K562 (cell line): ENCODE results near the gene GNGT1. TPM values are rescaled to one million over a fixed set of nuclear protein-coding genes. Genes with fewer than 3 reads are reported as not detected.
"Not testable (repeated sequence)": the region's sequence is repeated elsewhere in the genome, so short reads cannot be mapped to it uniquely, and the experiment has no call there.

Experiments
- ATAC-seq: fragments of 200-7000 bp; cut with Tn5 transposase; 3 replicates; pipeline ENCODE4 v1.9.1; 2020; ENCODE audit warnings: moderate library complexity
- BruUV-seq: library from RNA; stranded (reverse); fragments of 400-500 nt; replicated peaks from 2 replicates; lab custom pipeline; 2021; lab: Mats Ljungman, UMichigan
- CTCF ChIA-PET: fragments of 300-600 bp; formaldehyde crosslinking; extraction: SDS; loops from one replicate; lab custom pipeline; 2021; ENCODE audit warnings: low intra/inter-chr PET ratio; lab: Yijun Ruan, JAX
- POLR2A ChIA-PET: fragments of 300-600, 350-650 bp; sonication (Branson Sonifier 250); formaldehyde crosslinking; extraction: SDS; loops from one replicate; lab custom pipeline; 2021; ENCODE audit warnings: antibody characterized with exemption, inconsistent platforms; lab: Yijun Ruan, JAX
- DNase-seq, 4 experiments: peaks; one replicate each; pipeline versions ENCODE4 v3.0.0 to v3.0.0-alpha.2; 2011 to 2018; ENCODE audit warnings: low spot score in 3 of 4, mixed read lengths in 3 of 4; ENCODE audit errors: extremely low read depth in 1 of 4
- FAIRE-seq: peaks from 2 replicates; lab custom pipeline; 2011; peaks lifted over from hg19 to GRCh38; lab: Jason Lieb, UNC
- H2AFZ ChIP-seq: 2 replicates; pipeline ENCODE4 v1.6.0; 2011; ENCODE audit warnings: low read depth, low read length, control low read depth, inconsistent platforms
- H3K27ac ChIP-seq: fragments of 200-600 bp; 3 replicates; pipeline ENCODE4 v1.8.0; 2011; ENCODE audit warnings: low read depth, mild to moderate bottlenecking, control low read depth, inconsistent platforms, low read length, moderate library complexity, mixed read lengths; ENCODE audit errors: extremely low read depth
- H3K27me3 ChIP-seq, 2 experiments: fragments of 300-600 bp in 1 of 2; 2 replicates in 1 of 2; 3 replicates in 1 of 2; pipeline versions ENCODE4 v1.6.0 to v1.8.0; 2011; ENCODE audit warnings: inconsistent platforms in 2 of 2, low read length in 2 of 2, mild to moderate bottlenecking in 1 of 2, mixed read lengths in 1 of 2, moderate library complexity in 1 of 2; ENCODE audit not compliant: control insufficient read depth in 2 of 2, insufficient read depth in 2 of 2
- H3K36me3 ChIP-seq: fragments of 300-600 bp; 3 replicates; pipeline ENCODE4 v1.8.0; 2011; ENCODE audit warnings: mild to moderate bottlenecking, low read length, inconsistent platforms; ENCODE audit not compliant: control insufficient read depth, insufficient read depth
- H3K4me1 ChIP-seq, 2 experiments: fragments of 200-600 bp in 1 of 2; replicated peaks in 1 of 2; 2 replicates in 1 of 2; 3 replicates in 1 of 2; pipeline versions ENCODE4 v1.5.1 to v1.8.0; 2011; ENCODE audit warnings: inconsistent platforms in 2 of 2, low read length in 2 of 2, mild to moderate bottlenecking in 1 of 2, mixed read lengths in 1 of 2, moderate library complexity in 1 of 2; ENCODE audit not compliant: control insufficient read depth in 2 of 2, insufficient read depth in 2 of 2
- H3K4me2 ChIP-seq: 2 replicates; pipeline ENCODE4 v1.6.1; 2011; ENCODE audit warnings: low read length, control low read depth, inconsistent platforms, mixed read lengths; ENCODE audit not compliant: insufficient read depth
- H3K4me3 ChIP-seq: fragments of 200-600 bp; sonication (generic), shearing (Covaris generic); 2 replicates; pipeline ENCODE4 v1.5.1; 2016; ENCODE audit warnings: control low read depth, inconsistent platforms
- H3K79me2 ChIP-seq: fragments of 200-600 bp; 3 replicates; pipeline ENCODE4 v1.8.0; 2011; ENCODE audit warnings: low read length, inconsistent platforms; ENCODE audit not compliant: control insufficient read depth, insufficient read depth
- H3K9ac ChIP-seq, 2 experiments: 2 replicates each; pipeline versions ENCODE4 v1.6.0 to v1.6.1; 2011; ENCODE audit warnings: low read depth in 2 of 2, low read length in 2 of 2, control low read depth in 1 of 2, inconsistent platforms in 1 of 2, mild to moderate bottlenecking in 1 of 2, mixed read lengths in 1 of 2; ENCODE audit not compliant: insufficient read depth in 1 of 2
- H3K9me1 ChIP-seq: one replicate; pipeline ENCODE4 v1.6.0; 2011; ENCODE audit warnings: inconsistent platforms, mild to moderate bottlenecking, low read length, moderate library complexity; ENCODE audit not compliant: control insufficient read depth, insufficient read depth
- H3K9me3 ChIP-seq: replicated peaks from 2 replicates; pipeline ENCODE4 v1.5.1; 2011; ENCODE audit warnings: low read depth, low read length, inconsistent platforms; ENCODE audit not compliant: control insufficient read depth, insufficient read depth
- H4K20me1 ChIP-seq: replicated peaks from 2 replicates; pipeline ENCODE4 v1.6.1; 2011; ENCODE audit warnings: low read length, inconsistent platforms, mixed read lengths; ENCODE audit not compliant: control insufficient read depth, insufficient read depth
- CBFA2T2 ChIP-seq: fragments of 450-650 bp; conservative IDR thresholded peaks from 2 replicates; pipeline ENCODE4 v1.6.1; 2017; ENCODE audit warnings: mild to moderate bottlenecking
- FOSL1 ChIP-seq: fragments of 200-800 bp; sonication (Bioruptor generic); conservative IDR thresholded peaks from 2 replicates; pipeline ENCODE4 v1.6.1; 2016; ENCODE audit warnings: missing genetic modification characterization, missing compliant biosample characterization
- HLTF ChIP-seq: fragments of 450-650 bp; IDR thresholded peaks from 2 replicates; pipeline ENCODE4 v1.6.1; 2016
- MAZ ChIP-seq, 2 experiments: fragments of 450-650 bp in 1 of 2; sonication (generic) in 1 of 2; formaldehyde crosslinking; IDR thresholded peaks in 1 of 2; conservative IDR thresholded peaks in 1 of 2; 2 replicates each; pipeline versions ENCODE4 v1.4.0 to v1.5.0; 2020; ENCODE audit warnings: mild to moderate bottlenecking in 1 of 2, missing genetic modification reagents in 1 of 2
- MGA ChIP-seq: fragments of 450-650 bp; IDR thresholded peaks from 2 replicates; pipeline ENCODE4 v1.6.1; 2016; ENCODE audit warnings: mild to moderate bottlenecking, moderate library complexity
- RFX7 ChIP-seq: fragments of 250-450 bp; sonication (Bioruptor Pico); IDR thresholded peaks from 2 replicates; pipeline ENCODE4 v1.5.1; 2021; ENCODE audit warnings: mild to moderate bottlenecking
- SMAD3 ChIP-seq: fragments of 450-650 bp; formaldehyde crosslinking; conservative IDR thresholded peaks from 2 replicates; pipeline ENCODE4 v1.4.0; 2020; ENCODE audit warnings: mild to moderate bottlenecking
- ZC3H4 ChIP-seq: sonication (generic); formaldehyde crosslinking; IDR thresholded peaks from 2 replicates; pipeline ENCODE4 v1.9.0; 2021; ENCODE audit warnings: missing genetic modification reagents, borderline replicate concordance
- ZNF165 ChIP-seq: fragments of 250-450 bp; sonication (Bioruptor Pico); IDR thresholded peaks from 2 replicates; pipeline ENCODE4 v1.4.0; 2020; ENCODE audit warnings: borderline replicate concordance
- ZNF766 ChIP-seq: fragments of 200-800 bp; sonication (Bioruptor generic); conservative IDR thresholded peaks from 2 replicates; pipeline ENCODE4 v1.6.1; 2016; ENCODE audit warnings: missing genetic modification characterization, missing compliant biosample characterization
- ZNF77 ChIP-seq: fragments of 250-450 bp; sonication (Bioruptor Pico); IDR thresholded peaks from 2 replicates; pipeline ENCODE4 v1.5.0; 2020
- WGBS: fragments of 100-300 bp; shearing (Covaris generic); methylation state at CpG from one replicate; pipeline ENCODE4 v1.1.6; 2016; ENCODE audit warnings: low coverage, mixed read lengths; ENCODE audit not compliant: insufficient coverage; ENCODE audit errors: missing lambda C conversion rate; 5-methylcytosine and 5-hydroxymethylcytosine counted together
- in situ Hi-C: fragments of 300-500 bp; cut with MboI; formaldehyde crosslinking; loops from 4 replicates; pipeline ENCODE4 v1.15.0; 2018; ENCODE audit warnings: inconsistent platforms, mixed read lengths
- intact Hi-C: fragments of 100-400 bp; cut with micrococcal nuclease; formaldehyde crosslinking; loops from 2 replicates; pipeline ENCODE4 v1.14.2; 2022
- polyA plus RNA-seq, 8 experiments: library from polyadenylated mRNA; depleted of rRNA in 4 of 8; stranded (reverse) in 5 of 8; unstranded in 3 of 8; fragments of >200 nt; fragmentation: Nextera tagmentation in 2 of 8; fragmentation: Illumina TruSeq in 1 of 8; extraction: Ambion mirVana in 2 of 8; extraction: Trizol in 1 of 8; gene quantifications; 2 replicates each; pipeline versions ENCODE4 v1.2.1 to v1.2.3, GENCODE V29; 2011 to 2014; ENCODE audit warnings: inconsistent platforms in 1 of 8, missing spikeins in 1 of 8
- total RNA-seq, 7 experiments: library from RNA; depleted of rRNA in 6 of 7; stranded (reverse); fragments of >200 nt in 6 of 7; fragmentation: Illumina TruSeq in 2 of 7; extraction: Trizol in 2 of 7; gene quantifications; 2 replicates each; pipeline versions ENCODE4 v1.2.1 to v1.2.3, GENCODE V29; 2011 to 2021; ENCODE audit warnings: low replicate concordance in 1 of 7

The GNGT1 gene
- total and polyA plus RNA-seq, 9 of the 15 experiments (the other 6 are each of a cell fraction or from before 2014, with no cell fraction given): 0.04 to 0.83 (median 0.51) TPM; not detected in 2

GRCh38 chr7:93910076-93910994 is 4.0 kb downstream of the GNGT1 start (continued):
- TF ChIP-seq CBFA2T2: no peak
- no peak for TF ChIP-seq MAZ (CRISPR knock-in tag; conservative IDR thresholded peaks at IDR 0.05 in 1 of 2, IDR thresholded peaks at IDR 0.05 in 1 of 2)
- TF ChIP-seq ZC3H4 (CRISPR knock-in tag): no peak
- no peak for TF ChIP-seq HLTF
- no peak for TF ChIP-seq ZNF766 (CRISPR knock-in tag)
- TF ChIP-seq MGA: no peak
- no peak for TF ChIP-seq SMAD3
- no peak for TF ChIP-seq ZNF165
- TF ChIP-seq FOSL1 (tag): no peak
- no peak for TF ChIP-seq ZNF77 (CRISPR knock-in tag)
- no peak for TF ChIP-seq RFX7 (CRISPR knock-in tag)

GRCh38 chr7:93911242-93911641 is 4.9 kb downstream of the GNGT1 start:
- H3K27me3 ChIP-seq, H3K9ac ChIP-seq, H3K9me1 ChIP-seq, H3K9me3 ChIP-seq, in situ Hi-C loops, ATAC-seq, H3K36me3 ChIP-seq, H3K4me3 ChIP-seq, intact Hi-C loops, POLR2A ChIA-PET, H4K20me1 ChIP-seq, CTCF ChIA-PET, DNase-seq, H3K27ac ChIP-seq, H3K4me2 ChIP-seq, H2AFZ ChIP-seq, H3K79me2 ChIP-seq, BruUV-seq, H3K4me1 ChIP-seq, FAIRE-seq: not testable (repeated sequence)
- WGBS: 0% methylated on average over 2 of the region's 3 CpGs
